Astrocyte (in vitro differentiated cells and primary cell): ENCODE results near the gene TENM4. TPM values are rescaled to one million over a fixed set of nuclear protein-coding genes. Genes with fewer than 3 reads are reported as not detected.

ENCODE experiments used
- DNase-seq: peaks from one replicate; pipeline ENCODE4 v3.0.0-alpha.2; 2010; ENCODE audit warnings: low read depth
- FAIRE-seq: peaks from 2 replicates; lab custom pipeline; 2011; peaks lifted over from hg19 to GRCh38; lab: Jason Lieb, UNC
- H2AFZ ChIP-seq: 2 replicates; pipeline ENCODE4 v1.6.0; 2012; ENCODE audit warnings: low read depth, low read length, inconsistent platforms
- H3K27ac ChIP-seq: 2 replicates; pipeline ENCODE4 v1.5.1; 2011; ENCODE audit warnings: low read depth, low read length, inconsistent platforms
- H3K27me3 ChIP-seq: 2 replicates; pipeline ENCODE4 v1.6.0; 2011; ENCODE audit warnings: low read length, inconsistent platforms; ENCODE audit not compliant: insufficient read depth
- H3K36me3 ChIP-seq: 2 replicates; pipeline ENCODE4 v1.5.1; 2011; ENCODE audit warnings: low read length, inconsistent platforms; ENCODE audit not compliant: insufficient read depth
- H3K4me1 ChIP-seq: 2 replicates; pipeline ENCODE4 v1.5.1; 2011; ENCODE audit warnings: low read length, inconsistent platforms; ENCODE audit not compliant: insufficient read depth
- H3K4me2 ChIP-seq: 2 replicates; pipeline ENCODE4 v1.6.0; 2012; ENCODE audit warnings: low read length, inconsistent platforms
- H3K4me3 ChIP-seq: 2 replicates; pipeline ENCODE4 v1.5.1; 2011; ENCODE audit warnings: low read depth, mild to moderate bottlenecking, low read length, inconsistent platforms; ENCODE audit not compliant: insufficient read depth
- H3K79me2 ChIP-seq: 2 replicates; pipeline ENCODE4 v1.6.0; 2012; ENCODE audit warnings: mild to moderate bottlenecking, low read length, inconsistent platforms; ENCODE audit not compliant: insufficient read depth
- H3K9ac ChIP-seq: 2 replicates; pipeline ENCODE4 v1.6.0; 2012; ENCODE audit warnings: mild to moderate bottlenecking, low read length, inconsistent platforms
- H3K9me3 ChIP-seq: 2 replicates; pipeline ENCODE4 v1.5.1; 2012; ENCODE audit warnings: low read depth, mild to moderate bottlenecking, low read length, inconsistent platforms; ENCODE audit not compliant: insufficient read depth
- H4K20me1 ChIP-seq: 2 replicates; pipeline ENCODE4 v1.6.0; 2012; ENCODE audit warnings: low read length, inconsistent platforms; ENCODE audit not compliant: insufficient read depth
- H3K27ac Mint-ChIP-seq: one replicate; pipeline ENCODE4 v1.8.0; 2021; ENCODE audit warnings: mild to moderate bottlenecking, mixed read lengths; ENCODE audit not compliant: unreplicated experiment
- H3K27me3 Mint-ChIP-seq: one replicate; pipeline ENCODE4 v1.8.0; 2021; ENCODE audit warnings: low read depth, mixed read lengths; ENCODE audit not compliant: unreplicated experiment
- H3K36me3 Mint-ChIP-seq: one replicate; pipeline ENCODE4 v1.8.0; 2021; ENCODE audit warnings: low read depth, mixed read lengths; ENCODE audit not compliant: unreplicated experiment
- H3K4me1 Mint-ChIP-seq: one replicate; pipeline ENCODE4 v1.8.0; 2021; ENCODE audit warnings: low read depth, mixed read lengths; ENCODE audit not compliant: unreplicated experiment
- H3K4me3 Mint-ChIP-seq: one replicate; pipeline ENCODE4 v1.8.0; 2021; ENCODE audit warnings: mild to moderate bottlenecking, moderate library complexity, mixed read lengths; ENCODE audit not compliant: unreplicated experiment
- H3K9me3 Mint-ChIP-seq: one replicate; pipeline ENCODE4 v1.8.0; 2021; ENCODE audit warnings: mild to moderate bottlenecking, mixed read lengths; ENCODE audit not compliant: unreplicated experiment
- EZH2 ChIP-seq: IDR thresholded peaks from 2 replicates; pipeline ENCODE4 v1.6.1; 2012; ENCODE audit warnings: mild to moderate bottlenecking, low read length, inconsistent platforms; ENCODE audit not compliant: insufficient read depth
- total RNA-seq: library from RNA; stranded (reverse); gene quantifications from 2 replicates; pipeline ENCODE4 v1.2.1, GENCODE V29; 2021
- TF ChIP-seq, protein P1 (sequence below): IDR thresholded peaks from 2 replicates; pipeline ENCODE4 v1.5.1; 2011; ENCODE audit warnings: low read depth, mild to moderate bottlenecking, inconsistent platforms, low read length, moderate library complexity; ENCODE audit not compliant: insufficient read depth

Gene TENM4
- total RNA-seq, 1 donor from 2014 or later: 7.5 TPM

- Mint-ChIP-seq H3K4me3 (no peak overlapping the region), H3K4me1 (no peaks in the 10 kb centered on the region), H3K9me3 (no peaks in the 10 kb centered on the region), H3K36me3 (no peaks in the 10 kb centered on the region), H3K27me3 (peaks cover 18% of the 10 kb centered on the region), H3K27ac (no peak overlapping the region)
- FAIRE-seq: no peak
- H3K4me2 ChIP-seq: no peak overlapping the region
- no peak overlapping the region for H3K27ac ChIP-seq
- peaks cover 2% of the 10 kb centered on the region for H3K36me3 ChIP-seq
- H3K9me3 ChIP-seq: no peaks in the 10 kb centered on the region
- no peaks in the 10 kb centered on the region for H4K20me1 ChIP-seq
- no peaks in the 10 kb centered on the region for H3K79me2 ChIP-seq
- no peak overlapping the region for H3K9ac ChIP-seq
- no peak overlapping the region for H2AFZ ChIP-seq
- no peaks in the 10 kb centered on the region for H3K27me3 ChIP-seq
- DNase-seq: no peak
- H3K4me1 ChIP-seq: no peaks in the 10 kb centered on the region
- TF ChIP-seq, protein P1, sequence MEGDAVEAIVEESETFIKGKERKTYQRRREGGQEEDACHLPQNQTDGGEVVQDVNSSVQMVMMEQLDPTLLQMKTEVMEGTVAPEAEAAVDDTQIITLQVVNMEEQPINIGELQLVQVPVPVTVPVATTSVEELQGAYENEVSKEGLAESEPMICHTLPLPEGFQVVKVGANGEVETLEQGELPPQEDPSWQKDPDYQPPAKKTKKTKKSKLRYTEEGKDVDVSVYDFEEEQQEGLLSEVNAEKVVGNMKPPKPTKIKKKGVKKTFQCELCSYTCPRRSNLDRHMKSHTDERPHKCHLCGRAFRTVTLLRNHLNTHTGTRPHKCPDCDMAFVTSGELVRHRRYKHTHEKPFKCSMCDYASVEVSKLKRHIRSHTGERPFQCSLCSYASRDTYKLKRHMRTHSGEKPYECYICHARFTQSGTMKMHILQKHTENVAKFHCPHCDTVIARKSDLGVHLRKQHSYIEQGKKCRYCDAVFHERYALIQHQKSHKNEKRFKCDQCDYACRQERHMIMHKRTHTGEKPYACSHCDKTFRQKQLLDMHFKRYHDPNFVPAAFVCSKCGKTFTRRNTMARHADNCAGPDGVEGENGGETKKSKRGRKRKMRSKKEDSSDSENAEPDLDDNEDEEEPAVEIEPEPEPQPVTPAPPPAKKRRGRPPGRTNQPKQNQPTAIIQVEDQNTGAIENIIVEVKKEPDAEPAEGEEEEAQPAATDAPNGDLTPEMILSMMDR: no peak
- TF ChIP-seq EZH2: no peak
- H3K4me3 ChIP-seq: no peak overlapping the region
These were observed 150.1 kb downstream of the TENM4 start for GRCh38 chr11:79290761-79291160.

GRCh38 chr11:79287952-79288351 lies 152.9 kb downstream of the TENM4 start:
- H4K20me1 ChIP-seq: no peaks in the 10 kb centered on the region
- no peak overlapping the region for H3K9ac ChIP-seq
- H3K36me3 ChIP-seq: no peaks in the 10 kb centered on the region
- no peaks in the 10 kb centered on the region for H3K9me3 ChIP-seq
- Mint-ChIP-seq H3K36me3 (no peaks in the 10 kb centered on the region), H3K4me1 (no peaks in the 10 kb centered on the region), H3K9me3 (no peaks in the 10 kb centered on the region), H3K27me3 (peaks cover 12% of the 10 kb centered on the region), H3K4me3 (no peak overlapping the region), H3K27ac (no peak overlapping the region)
- H3K4me3 ChIP-seq: no peak overlapping the region
- no peaks in the 10 kb centered on the region for H3K27me3 ChIP-seq
- FAIRE-seq: no peak
- H2AFZ ChIP-seq: no peak overlapping the region
- TF ChIP-seq, protein P1: no peak
- H3K79me2 ChIP-seq: no peaks in the 10 kb centered on the region
- no peak overlapping the region for H3K4me2 ChIP-seq
- H3K4me1 ChIP-seq: no peaks in the 10 kb centered on the region
- no peak overlapping the region for H3K27ac ChIP-seq
- DNase-seq: no peak

GRCh38 chr11:79285756-79286155 lies 155.1 kb downstream of the TENM4 start:
- no peak overlapping the region for H3K4me2 ChIP-seq
- H3K79me2 ChIP-seq: no peaks in the 10 kb centered on the region
- no peaks in the 10 kb centered on the region for H3K36me3 ChIP-seq
- no peaks in the 10 kb centered on the region for H3K27me3 ChIP-seq
- no peaks in the 10 kb centered on the region for H3K4me1 ChIP-seq
- H3K4me3 ChIP-seq: no peak overlapping the region
- H2AFZ ChIP-seq: no peak overlapping the region
- no peak overlapping the region for H3K9ac ChIP-seq
- H4K20me1 ChIP-seq: no peaks in the 10 kb centered on the region
- Mint-ChIP-seq H3K36me3 (peaks cover 5% of the 10 kb centered on the region), H3K27me3 (peaks cover 4% of the 10 kb centered on the region), H3K4me1 (no peaks in the 10 kb centered on the region), H3K4me3 (no peak overlapping the region), H3K9me3 (peaks cover 2% of the 10 kb centered on the region), H3K27ac (no peak overlapping the region)
- TF ChIP-seq EZH2: no peak
- TF ChIP-seq, protein P1: no peak
- no peak overlapping the region for H3K27ac ChIP-seq
- DNase-seq: no peak
- no peak for FAIRE-seq
- H3K9me3 ChIP-seq: no peaks in the 10 kb centered on the region
